ENCODE results near the gene LMO1.

- TF ChIP-seq CTCF (IDR thresholded peaks at IDR 0.05) (no peak), POLR2AphosphoS5 (IDR thresholded peaks at IDR 0.05) (no peak)
These were observed 24.6 kb downstream of the LMO1 start for GRCh38 chr11:8239040-8239439.

All from esophagus muscularis mucosa (tissue), 3 donors.